GM08714 (cell line): Measurements from ENCODE around the gene IFT52.
A peak's percentile ranks its signal among the peaks of the same experiment; 100 is the strongest.
"Not testable (repeated sequence)": the region's sequence is repeated elsewhere in the genome, so short reads cannot be mapped to it uniquely, and the experiment has no call there.

ENCODE experiments used
- H3K4me3 ChIP-seq: fragments of 200-500 bp; sonication (Bioruptor generic); 2 replicates; pipeline ENCODE4 v1.5.1; 2014; ENCODE audit warnings: mild to moderate bottlenecking, low read length, inconsistent platforms
- ZNF274 ChIP-seq: IDR thresholded peaks from 2 replicates; pipeline ENCODE4 v1.6.1; 2012; ENCODE audit warnings: mild to moderate bottlenecking, low read depth, low read length

The IFT52 gene

GRCh38 chr20:43579861-43580793, 10.6 kb upstream of the IFT52 start:
- TF ChIP-seq ZNF274 = no peak
- no peak overlapping the region for H3K4me3 ChIP-seq

- no peak overlapping the region for H3K4me3 ChIP-seq
- TF ChIP-seq ZNF274 = no peak
Measured at GRCh38 chr20:43583133-43583864, 7.4 kb upstream of the IFT52 start.

GRCh38 chr20:43583982-43584432, 6.7 kb upstream of the IFT52 start:
- H3K4me3 ChIP-seq = no peak overlapping the region
- no peak for TF ChIP-seq ZNF274

DNA sequence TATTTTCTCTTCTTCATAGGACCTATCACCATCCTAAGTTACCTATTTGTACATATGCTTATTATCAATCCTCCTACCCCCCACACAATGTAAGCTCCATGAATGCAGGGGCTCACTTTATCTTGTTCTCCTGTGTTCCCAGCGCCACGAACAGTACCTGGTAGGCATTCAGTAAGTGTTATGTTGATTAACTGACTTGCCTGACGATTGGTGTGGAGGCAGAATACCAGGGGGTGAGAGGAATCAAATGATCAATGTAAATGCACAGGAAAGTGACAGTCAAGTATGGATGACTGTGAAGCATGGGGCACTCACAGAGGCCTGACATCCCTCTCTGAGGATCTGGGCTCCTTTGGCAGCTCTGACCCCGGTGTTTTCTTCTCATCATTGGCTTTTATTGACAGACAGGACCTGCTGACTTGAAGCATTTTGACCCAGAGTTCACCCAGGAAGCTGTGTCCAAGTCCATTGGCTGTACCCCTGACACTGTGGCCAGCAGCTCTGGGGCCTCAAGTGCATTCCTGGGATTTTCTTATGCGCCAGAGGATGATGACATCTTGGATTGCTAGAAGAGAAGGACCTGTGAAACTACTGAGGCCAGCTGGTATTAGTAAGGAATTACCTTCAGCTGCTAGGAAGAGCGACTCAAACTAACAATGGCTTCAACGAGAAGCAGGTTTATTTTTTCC, 6.1 kb upstream of the IFT52 start:
- no peak for TF ChIP-seq ZNF274
- no peak overlapping the region for H3K4me3 ChIP-seq

DNA sequence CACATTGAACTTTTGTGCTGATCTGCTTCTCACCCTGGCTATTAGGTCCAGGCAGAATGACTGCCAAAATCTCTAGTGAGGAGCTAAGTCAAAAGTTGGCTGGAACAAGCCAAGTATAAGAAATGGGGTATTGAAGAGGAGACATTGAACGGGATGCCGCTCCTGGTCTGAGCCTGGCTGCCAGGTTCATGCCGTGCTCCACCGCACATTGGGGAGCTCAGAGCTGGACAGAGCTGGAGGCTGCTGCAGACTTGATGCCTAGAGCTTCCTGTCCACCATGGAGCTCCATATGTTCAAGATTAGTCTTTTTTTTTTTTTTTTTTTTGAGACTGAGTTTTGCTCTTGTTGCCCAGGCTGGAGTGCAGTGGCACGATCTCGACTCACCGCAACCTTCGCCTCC, 4.1 kb upstream of the IFT52 start:
- no peak overlapping the region for H3K4me3 ChIP-seq
- no peak for TF ChIP-seq ZNF274

DNA sequence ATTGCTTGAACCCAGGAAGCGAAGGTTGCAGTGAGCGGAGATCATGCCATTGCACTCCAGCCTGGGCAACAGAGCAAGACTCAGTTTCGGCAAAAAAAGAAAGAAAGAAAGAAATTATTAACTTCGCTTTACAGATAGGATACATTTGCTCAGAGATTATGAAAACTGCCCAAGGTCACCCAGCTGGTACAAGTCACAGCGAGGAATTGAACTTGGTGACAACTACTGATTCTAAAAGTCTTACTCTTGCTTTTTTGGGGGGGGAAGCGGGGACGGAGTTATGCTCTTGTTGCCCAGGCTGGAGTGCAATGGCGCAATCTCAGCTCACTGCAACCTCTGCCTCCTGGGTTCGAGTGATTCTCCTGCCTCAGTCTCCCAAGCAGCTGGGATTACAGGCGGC, 2.2 kb upstream of the IFT52 start:
- not testable (repeated sequence) for H3K4me3 ChIP-seq

DNA sequence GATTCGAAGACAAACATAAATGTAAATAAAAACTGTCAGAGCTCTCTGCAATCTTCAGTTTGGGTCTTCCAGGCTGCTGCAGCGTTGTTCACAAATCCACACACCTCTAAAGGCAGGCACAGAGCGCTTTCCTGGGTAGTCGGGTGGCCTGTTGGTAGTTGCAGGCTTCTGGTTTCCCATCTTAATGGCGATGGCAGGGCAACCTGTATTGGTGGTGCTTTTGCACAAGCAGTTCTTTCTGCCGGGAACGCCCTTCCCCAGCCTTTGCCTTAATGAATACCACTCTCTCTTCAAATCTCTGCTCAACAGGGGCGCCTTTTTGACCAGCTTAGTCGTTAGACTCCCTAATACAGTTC, 723 bp upstream of the IFT52 start:
- H3K4me3 ChIP-seq = peak overlapping the region; percentile 90
- TF ChIP-seq ZNF274 = no peak

GRCh38 chr20:43601960-43602359, 11.2 kb downstream of the IFT52 start:
- not testable (repeated sequence) for H3K4me3 ChIP-seq

DNA sequence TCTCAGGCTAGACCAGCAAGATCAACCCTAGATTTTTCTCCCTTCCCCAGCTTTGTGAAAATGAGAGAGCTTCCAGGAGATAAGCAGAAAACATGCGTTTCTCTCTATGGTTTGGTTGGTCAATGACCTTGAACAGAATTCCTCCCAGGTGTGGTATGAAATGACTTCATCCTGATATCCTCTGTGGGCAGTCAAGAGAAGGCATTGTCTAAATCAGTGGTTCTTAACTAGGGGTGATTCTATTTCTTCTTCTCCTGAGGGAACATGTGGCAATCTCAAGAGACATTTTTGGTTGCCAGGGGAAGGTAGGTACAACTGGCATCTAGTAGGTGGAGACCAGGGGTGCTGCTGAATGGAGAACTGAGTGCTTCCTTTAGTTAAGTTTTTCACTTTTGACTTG, 12.4 kb downstream of the IFT52 start:
- no peak for TF ChIP-seq ZNF274
- no peak overlapping the region for H3K4me3 ChIP-seq

DNA sequence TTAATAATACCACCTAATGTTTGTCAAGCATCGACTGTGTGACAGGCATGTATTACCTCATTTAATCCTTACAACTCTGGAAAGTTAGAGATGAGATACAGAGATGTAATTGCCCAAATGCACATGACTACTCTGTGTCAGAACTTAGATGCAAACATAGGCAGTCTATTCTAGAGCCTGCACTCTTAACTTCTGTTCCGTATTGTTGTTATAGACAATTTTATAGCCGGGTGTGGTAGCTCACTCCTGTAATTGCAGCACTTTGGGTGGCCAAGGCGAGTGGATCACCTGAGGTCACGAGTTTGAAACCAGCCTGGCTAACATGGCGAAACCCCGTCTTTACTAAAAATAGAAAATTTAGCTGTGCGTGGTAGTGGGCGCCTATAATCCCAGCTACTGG, 15.0 kb downstream of the IFT52 start:
- no peak for TF ChIP-seq ZNF274
- no peak overlapping the region for H3K4me3 ChIP-seq

DNA sequence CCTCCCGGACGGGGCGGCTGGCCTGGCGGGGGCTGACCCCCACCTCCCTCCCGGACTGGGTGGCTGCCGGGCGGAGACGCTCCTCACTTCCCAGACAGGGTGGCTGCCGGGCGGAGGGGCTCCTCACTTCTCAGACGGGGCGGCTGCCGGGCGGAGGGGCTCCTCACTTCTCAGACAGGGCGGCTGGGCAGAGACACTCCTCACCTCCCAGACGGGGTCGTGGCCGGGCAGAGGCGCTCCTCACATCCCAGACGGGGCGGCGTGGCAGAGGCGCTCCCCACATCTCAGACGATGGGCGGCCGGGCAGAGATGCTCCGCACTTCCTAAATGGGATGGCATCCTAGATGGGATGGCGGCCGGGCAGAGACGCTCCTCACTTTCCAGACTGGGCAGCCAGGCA, 16.5 kb downstream of the IFT52 start:
- H3K4me3 ChIP-seq = not testable (repeated sequence)

DNA sequence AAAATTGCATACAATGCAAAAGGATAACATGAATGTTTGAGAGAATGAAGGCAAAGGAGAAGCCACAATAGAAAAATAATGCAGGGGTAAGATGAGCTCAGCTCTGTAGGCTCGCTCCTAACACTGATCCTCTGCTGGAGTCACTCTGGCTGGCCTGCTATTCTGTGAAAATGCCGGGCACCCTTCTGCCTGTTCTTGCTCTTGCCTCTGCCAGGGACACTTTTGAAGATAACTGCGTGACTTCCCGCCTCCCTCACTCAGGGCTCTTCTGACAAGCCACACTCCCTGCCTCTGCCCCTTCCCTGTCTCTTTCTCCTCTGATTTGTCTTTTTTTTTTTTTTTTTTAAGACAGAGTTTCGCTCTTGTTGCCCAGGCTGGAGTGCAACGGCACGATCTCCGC, 40.9 kb downstream of the IFT52 start:
- no peak overlapping the region for H3K4me3 ChIP-seq
- no peak for TF ChIP-seq ZNF274

GRCh38 chr20:43636429-43636828, 45.7 kb downstream of the IFT52 start:
- no peak overlapping the region for H3K4me3 ChIP-seq
- no peak for TF ChIP-seq ZNF274

- no peak for TF ChIP-seq ZNF274
- H3K4me3 ChIP-seq = no peak overlapping the region
Measured at GRCh38 chr20:43642548-43642947, 51.8 kb downstream of the IFT52 start.

- no peak overlapping the region for H3K4me3 ChIP-seq
- no peak for TF ChIP-seq ZNF274
Measured at GRCh38 chr20:43650997-43651525, 60.3 kb downstream of the IFT52 start.

DNA sequence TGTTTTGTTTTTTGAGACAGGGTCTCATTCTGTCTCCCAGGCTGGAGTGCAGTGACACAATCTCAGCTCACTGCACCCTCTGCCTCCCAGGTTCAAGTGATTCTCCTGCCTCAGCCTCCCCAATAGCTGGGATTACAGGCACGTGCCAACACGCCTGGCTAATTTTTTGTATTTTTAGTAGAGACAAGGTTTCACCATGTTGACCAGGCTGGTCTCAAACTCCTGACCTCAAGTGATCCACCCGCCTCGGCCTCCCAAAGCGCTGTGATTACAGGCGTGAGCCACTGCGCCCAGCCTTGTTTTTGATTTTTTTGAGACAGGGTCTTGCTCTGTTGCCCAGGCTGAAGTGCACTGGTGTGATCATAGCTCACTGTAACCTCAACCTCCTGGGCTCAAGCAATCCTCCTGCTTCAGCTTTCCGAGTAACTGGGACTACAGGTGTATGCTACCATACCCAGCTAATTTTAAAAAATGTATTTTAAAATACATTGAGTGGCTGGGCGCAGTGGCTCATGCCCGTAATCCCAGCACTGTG, 61.0 kb downstream of the IFT52 start:
- H3K4me3 ChIP-seq = not testable (repeated sequence)
